ENCODE results near the gene DGKH.
A peak's percentile ranks its signal among the peaks of the same experiment; 100 is the strongest.
"Not testable (repeated sequence)": the region's sequence is repeated elsewhere in the genome, so short reads cannot be mapped to it uniquely, and the experiment has no call there.

Gene DGKH

GRCh38 chr13:42049454-42049813 is 986 bp downstream of the DGKH start:
- H3K9me3 ChIP-seq (ENCODE audit: control insufficient read depth, insufficient read depth, low read length): no peaks in the 10 kb centered on the region
- H3K36me3 ChIP-seq (ENCODE audit: insufficient read depth, low read length): no peaks in the 10 kb centered on the region
- peak overlapping the region; percentile 74 for H3K9ac ChIP-seq (ENCODE audit: low read depth, low read length)
- no peaks in the 10 kb centered on the region for H3K4me1 ChIP-seq (ENCODE audit: insufficient read depth, low read length)

- Histone ChIP-seq H3K36me3 (ENCODE audit: insufficient read depth, low read length) (no peaks in the 10 kb centered on the region), H3K4me1 (ENCODE audit: insufficient read depth, low read length) (no peaks in the 10 kb centered on the region), H3K9ac (ENCODE audit: low read depth, low read length) (no peak overlapping the region), H3K9me3 (ENCODE audit: control insufficient read depth, insufficient read depth, low read length) (no peaks in the 10 kb centered on the region)
These were observed 6.5 kb downstream of the DGKH start for GRCh38 chr13:42054798-42055499.

GRCh38 chr13:42055500-42056085 is 7.1 kb downstream of the DGKH start:
- H3K9me3 ChIP-seq (ENCODE audit: control insufficient read depth, insufficient read depth, low read length): no peaks in the 10 kb centered on the region
- H3K4me1 ChIP-seq (ENCODE audit: insufficient read depth, low read length): no peaks in the 10 kb centered on the region
- no peak overlapping the region for H3K9ac ChIP-seq (ENCODE audit: low read depth, low read length)
- H3K36me3 ChIP-seq (ENCODE audit: insufficient read depth, low read length): no peaks in the 10 kb centered on the region

- H3K9ac ChIP-seq (ENCODE audit: low read depth, low read length): no peak overlapping the region
- no peaks in the 10 kb centered on the region for H3K4me1 ChIP-seq (ENCODE audit: insufficient read depth, low read length)
- H3K9me3 ChIP-seq (ENCODE audit: control insufficient read depth, insufficient read depth, low read length): no peaks in the 10 kb centered on the region
- no peaks in the 10 kb centered on the region for H3K36me3 ChIP-seq (ENCODE audit: insufficient read depth, low read length)
These were observed 7.7 kb downstream of the DGKH start for GRCh38 chr13:42056146-42056545.

- Histone ChIP-seq H3K4me1 (ENCODE audit: insufficient read depth, low read length) (no peaks in the 10 kb centered on the region), H3K36me3 (ENCODE audit: insufficient read depth, low read length) (no peaks in the 10 kb centered on the region), H3K9ac (ENCODE audit: low read depth, low read length) (no peak overlapping the region), H3K9me3 (ENCODE audit: control insufficient read depth, insufficient read depth, low read length) (no peaks in the 10 kb centered on the region)
These were observed 8.1 kb downstream of the DGKH start for GRCh38 chr13:42056583-42056982.

GRCh38 chr13:42057918-42058530 is 9.6 kb downstream of the DGKH start:
- Histone ChIP-seq H3K36me3 (ENCODE audit: insufficient read depth, low read length) (no peaks in the 10 kb centered on the region), H3K4me1 (ENCODE audit: insufficient read depth, low read length) (peaks cover 2% of the 10 kb centered on the region; the same call in 1 of the 2 replicates), H3K9me3 (ENCODE audit: control insufficient read depth, insufficient read depth, low read length) (no peaks in the 10 kb centered on the region), H3K9ac (ENCODE audit: low read depth, low read length) (no peak overlapping the region)

- Histone ChIP-seq H3K4me1 (ENCODE audit: insufficient read depth, low read length) (peaks cover 5% of the 10 kb centered on the region; the same call in 1 of the 2 replicates), H3K36me3 (ENCODE audit: insufficient read depth, low read length) (no peaks in the 10 kb centered on the region), H3K9ac (ENCODE audit: low read depth, low read length) (no peak overlapping the region), H3K9me3 (ENCODE audit: control insufficient read depth, insufficient read depth, low read length) (no peaks in the 10 kb centered on the region)
These were observed 13.5 kb downstream of the DGKH start for GRCh38 chr13:42061943-42062342.

GRCh38 chr13:42063105-42063504 is 14.7 kb downstream of the DGKH start:
- H3K4me1 ChIP-seq (ENCODE audit: insufficient read depth, low read length): peaks cover 5% of the 10 kb centered on the region; the same call in 1 of the 2 replicates
- no peak overlapping the region for H3K9ac ChIP-seq (ENCODE audit: low read depth, low read length)
- no peaks in the 10 kb centered on the region for H3K36me3 ChIP-seq (ENCODE audit: insufficient read depth, low read length)
- H3K9me3 ChIP-seq (ENCODE audit: control insufficient read depth, insufficient read depth, low read length): no peaks in the 10 kb centered on the region

GRCh38 chr13:42064259-42064658 is 15.8 kb downstream of the DGKH start:
- Histone ChIP-seq H3K9ac (ENCODE audit: low read depth, low read length) (no peak overlapping the region), H3K9me3 (ENCODE audit: control insufficient read depth, insufficient read depth, low read length) (no peaks in the 10 kb centered on the region), H3K4me1 (ENCODE audit: insufficient read depth, low read length) (peaks cover 5% of the 10 kb centered on the region; the same call in 1 of the 2 replicates), H3K36me3 (ENCODE audit: insufficient read depth, low read length) (no peaks in the 10 kb centered on the region)

GRCh38 chr13:42064966-42065365 is 16.5 kb downstream of the DGKH start:
- Histone ChIP-seq H3K4me1 (ENCODE audit: insufficient read depth, low read length) (peaks cover 5% of the 10 kb centered on the region; the same call in 1 of the 2 replicates), H3K9ac (ENCODE audit: low read depth, low read length) (no peak overlapping the region), H3K9me3 (ENCODE audit: control insufficient read depth, insufficient read depth, low read length) (no peaks in the 10 kb centered on the region), H3K36me3 (ENCODE audit: insufficient read depth, low read length) (no peaks in the 10 kb centered on the region)

- no peak overlapping the region for H3K9ac ChIP-seq (ENCODE audit: low read depth, low read length)
- no peaks in the 10 kb centered on the region for H3K36me3 ChIP-seq (ENCODE audit: insufficient read depth, low read length)
- H3K9me3 ChIP-seq (ENCODE audit: control insufficient read depth, insufficient read depth, low read length): no peaks in the 10 kb centered on the region
- H3K4me1 ChIP-seq (ENCODE audit: insufficient read depth, low read length): peaks cover 5% of the 10 kb centered on the region; the same call in 1 of the 2 replicates
These were observed 17.0 kb downstream of the DGKH start for GRCh38 chr13:42065414-42065813.

GRCh38 chr13:42066542-42066941 is 18.1 kb downstream of the DGKH start:
- H3K9ac ChIP-seq (ENCODE audit: low read depth, low read length): no peak overlapping the region
- no peaks in the 10 kb centered on the region for H3K9me3 ChIP-seq (ENCODE audit: control insufficient read depth, insufficient read depth, low read length)
- peaks cover 5% of the 10 kb centered on the region; the same call in 1 of the 2 replicates for H3K4me1 ChIP-seq (ENCODE audit: insufficient read depth, low read length)
- no peaks in the 10 kb centered on the region for H3K36me3 ChIP-seq (ENCODE audit: insufficient read depth, low read length)

GRCh38 chr13:42068886-42069285 is 20.4 kb downstream of the DGKH start:
- H3K4me1 ChIP-seq (ENCODE audit: insufficient read depth, low read length): no peaks in the 10 kb centered on the region
- H3K36me3 ChIP-seq (ENCODE audit: insufficient read depth, low read length): no peaks in the 10 kb centered on the region
- H3K9me3 ChIP-seq (ENCODE audit: control insufficient read depth, insufficient read depth, low read length): no peaks in the 10 kb centered on the region
- H3K9ac ChIP-seq (ENCODE audit: low read depth, low read length): no peak overlapping the region

GRCh38 chr13:42070599-42070998 is 22.2 kb downstream of the DGKH start:
- H3K36me3 ChIP-seq (ENCODE audit: insufficient read depth, low read length); H3K9ac ChIP-seq (ENCODE audit: low read depth, low read length); H3K9me3 ChIP-seq (ENCODE audit: control insufficient read depth, insufficient read depth, low read length); H3K4me1 ChIP-seq (ENCODE audit: insufficient read depth, low read length): not testable (repeated sequence)

GRCh38 chr13:42071179-42071578 is 22.7 kb downstream of the DGKH start:
- not testable (repeated sequence) for H3K9me3 ChIP-seq (ENCODE audit: control insufficient read depth, insufficient read depth, low read length); H3K9ac ChIP-seq (ENCODE audit: low read depth, low read length); H3K4me1 ChIP-seq (ENCODE audit: insufficient read depth, low read length); H3K36me3 ChIP-seq (ENCODE audit: insufficient read depth, low read length)

Data from ES-I3 (cell line).